ENCODE data around the gene PTPRT.

Gene PTPRT

DNA sequence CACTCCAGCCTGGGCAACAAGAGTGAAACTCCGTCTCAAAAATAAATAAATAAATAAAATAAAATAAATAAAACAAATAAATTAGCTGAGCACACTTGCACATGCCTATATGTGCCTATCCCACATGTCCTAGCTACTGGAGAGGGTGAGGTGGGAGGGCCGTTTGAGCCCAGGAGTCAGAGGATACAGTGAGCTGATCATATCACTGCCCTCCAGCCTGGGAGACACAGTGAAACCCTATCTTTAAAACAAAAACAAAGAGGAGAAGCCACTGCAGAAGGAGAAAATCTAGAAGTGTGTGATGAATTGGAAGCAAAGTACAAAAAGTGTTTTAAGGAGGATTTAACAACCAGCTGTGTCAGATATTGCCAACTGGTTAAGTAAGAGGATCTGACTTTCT, 728.4 kb downstream of the PTPRT start:
- no peak overlapping the region for H3K4me3 ChIP-seq (ENCODE audit: control insufficient read depth, low read depth, low read length)
- TF ChIP-seq CTCF (conservative IDR thresholded peaks at IDR 0.05; ENCODE audit: control insufficient read depth, insufficient read depth, low read depth, low read length) = no peak
- DNase-seq (ENCODE audit: low read depth) = no peak

DNA sequence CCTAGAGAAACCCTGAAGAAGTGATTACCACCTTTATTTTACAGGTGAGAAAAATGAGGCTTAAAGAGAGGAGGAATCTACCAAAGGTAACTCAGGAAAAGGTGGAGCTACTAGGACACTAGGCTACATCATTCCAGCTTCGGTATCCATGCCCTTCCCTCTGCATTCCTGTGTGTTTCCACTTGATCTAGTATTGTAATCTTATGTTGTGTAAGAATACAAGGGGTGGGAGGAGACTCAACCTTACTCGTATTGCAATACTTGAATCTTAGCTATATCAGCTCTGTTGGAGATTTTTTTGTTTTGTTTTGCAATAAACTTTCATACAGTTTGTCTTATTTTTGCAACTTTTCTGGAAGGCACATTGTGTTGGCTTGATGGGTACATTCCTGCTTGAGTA, 742.4 kb downstream of the PTPRT start:
- no peak overlapping the region for H3K4me3 ChIP-seq (ENCODE audit: control insufficient read depth, low read depth, low read length)
- no peak for TF ChIP-seq CTCF (conservative IDR thresholded peaks at IDR 0.05; ENCODE audit: control insufficient read depth, insufficient read depth, low read depth, low read length)
- DNase-seq (ENCODE audit: low read depth) = no peak

GRCh38 chr20:42444799-42445198, 744.9 kb downstream of the PTPRT start:
- no peak for DNase-seq (ENCODE audit: low read depth)
- H3K4me3 ChIP-seq (ENCODE audit: control insufficient read depth, low read depth, low read length) = no peak overlapping the region
- TF ChIP-seq CTCF (conservative IDR thresholded peaks at IDR 0.05; ENCODE audit: control insufficient read depth, insufficient read depth, low read depth, low read length) = no peak

GRCh38 chr20:42443200-42443599, 746.5 kb downstream of the PTPRT start:
- H3K4me3 ChIP-seq (ENCODE audit: control insufficient read depth, low read depth, low read length) = no peak overlapping the region
- no peak for DNase-seq (ENCODE audit: low read depth)
- no peak for TF ChIP-seq CTCF (conservative IDR thresholded peaks at IDR 0.05; ENCODE audit: control insufficient read depth, insufficient read depth, low read depth, low read length)

- no peak overlapping the region for H3K4me3 ChIP-seq (ENCODE audit: control insufficient read depth, low read depth, low read length)
- DNase-seq (ENCODE audit: low read depth) = no peak
- TF ChIP-seq CTCF (conservative IDR thresholded peaks at IDR 0.05; ENCODE audit: control insufficient read depth, insufficient read depth, low read depth, low read length) = no peak
These were observed 747.0 kb downstream of the PTPRT start for GRCh38 chr20:42442716-42443115.

- no peak overlapping the region for H3K4me3 ChIP-seq (ENCODE audit: control insufficient read depth, low read depth, low read length)
- no peak for TF ChIP-seq CTCF (conservative IDR thresholded peaks at IDR 0.05; ENCODE audit: control insufficient read depth, insufficient read depth, low read depth, low read length)
- DNase-seq (ENCODE audit: low read depth) = no peak
These were observed 747.8 kb downstream of the PTPRT start for GRCh38 chr20:42441864-42442331.
